ENCODE results near the gene SETD1B. TPM values are rescaled to one million over a fixed set of nuclear protein-coding genes. Genes with fewer than 3 reads are reported as not detected.

The SETD1B gene
- total RNA-seq, 1 donor from 2014 or later = 25.9 TPM

DNA sequence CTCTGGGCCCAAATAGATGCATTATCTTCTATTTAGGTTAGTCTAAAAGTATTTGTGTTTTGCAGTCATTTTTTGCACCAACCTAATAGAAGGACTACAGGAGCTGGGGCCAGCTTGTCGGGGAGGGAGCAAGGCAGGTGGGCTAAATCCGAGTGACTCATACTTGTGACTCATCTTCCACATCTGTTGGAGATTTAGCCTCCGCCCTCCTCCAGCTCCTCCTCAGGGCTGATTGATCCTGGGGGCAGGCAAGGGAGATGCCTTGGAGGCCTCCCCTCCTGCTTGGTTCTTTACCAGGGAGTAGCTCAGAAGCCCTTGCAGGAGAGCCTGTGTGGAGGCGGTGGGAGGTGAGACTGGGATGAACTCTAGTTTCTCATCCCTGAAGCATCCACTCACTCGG, 38.2 kb upstream of the SETD1B start:
- Mint-ChIP-seq H3K9me3 (no peaks in the 10 kb centered on the region), H3K27me3 (ENCODE audit: low read depth) (no peaks in the 10 kb centered on the region), H3K36me3 (ENCODE audit: low read depth) (peaks cover 3% of the 10 kb centered on the region), H3K4me3 (no peak overlapping the region), H3K27ac (ENCODE audit: unreplicated experiment) (no peak overlapping the region), H3K4me1 (peaks cover 15% of the 10 kb centered on the region)
- TF ChIP-seq, protein P1, sequence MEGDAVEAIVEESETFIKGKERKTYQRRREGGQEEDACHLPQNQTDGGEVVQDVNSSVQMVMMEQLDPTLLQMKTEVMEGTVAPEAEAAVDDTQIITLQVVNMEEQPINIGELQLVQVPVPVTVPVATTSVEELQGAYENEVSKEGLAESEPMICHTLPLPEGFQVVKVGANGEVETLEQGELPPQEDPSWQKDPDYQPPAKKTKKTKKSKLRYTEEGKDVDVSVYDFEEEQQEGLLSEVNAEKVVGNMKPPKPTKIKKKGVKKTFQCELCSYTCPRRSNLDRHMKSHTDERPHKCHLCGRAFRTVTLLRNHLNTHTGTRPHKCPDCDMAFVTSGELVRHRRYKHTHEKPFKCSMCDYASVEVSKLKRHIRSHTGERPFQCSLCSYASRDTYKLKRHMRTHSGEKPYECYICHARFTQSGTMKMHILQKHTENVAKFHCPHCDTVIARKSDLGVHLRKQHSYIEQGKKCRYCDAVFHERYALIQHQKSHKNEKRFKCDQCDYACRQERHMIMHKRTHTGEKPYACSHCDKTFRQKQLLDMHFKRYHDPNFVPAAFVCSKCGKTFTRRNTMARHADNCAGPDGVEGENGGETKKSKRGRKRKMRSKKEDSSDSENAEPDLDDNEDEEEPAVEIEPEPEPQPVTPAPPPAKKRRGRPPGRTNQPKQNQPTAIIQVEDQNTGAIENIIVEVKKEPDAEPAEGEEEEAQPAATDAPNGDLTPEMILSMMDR (conservative IDR thresholded peaks at IDR 0.05) = no peak
- DNase-seq (ENCODE audit: low read depth, low spot score) = no peak

GRCh38 chr12:121766290-121767039, 37.3 kb upstream of the SETD1B start:
- Mint-ChIP-seq H3K27me3 (ENCODE audit: low read depth) (no peaks in the 10 kb centered on the region), H3K27ac (ENCODE audit: unreplicated experiment) (peak overlapping the region; percentile 43), H3K4me1 (peaks cover 14% of the 10 kb centered on the region), H3K9me3 (no peaks in the 10 kb centered on the region), H3K36me3 (ENCODE audit: low read depth) (peaks cover 3% of the 10 kb centered on the region), H3K4me3 (no peak overlapping the region)
- DNase-seq (ENCODE audit: low read depth, low spot score) = no peak
- TF ChIP-seq, protein P1 (conservative IDR thresholded peaks at IDR 0.05) = no peak

DNA sequence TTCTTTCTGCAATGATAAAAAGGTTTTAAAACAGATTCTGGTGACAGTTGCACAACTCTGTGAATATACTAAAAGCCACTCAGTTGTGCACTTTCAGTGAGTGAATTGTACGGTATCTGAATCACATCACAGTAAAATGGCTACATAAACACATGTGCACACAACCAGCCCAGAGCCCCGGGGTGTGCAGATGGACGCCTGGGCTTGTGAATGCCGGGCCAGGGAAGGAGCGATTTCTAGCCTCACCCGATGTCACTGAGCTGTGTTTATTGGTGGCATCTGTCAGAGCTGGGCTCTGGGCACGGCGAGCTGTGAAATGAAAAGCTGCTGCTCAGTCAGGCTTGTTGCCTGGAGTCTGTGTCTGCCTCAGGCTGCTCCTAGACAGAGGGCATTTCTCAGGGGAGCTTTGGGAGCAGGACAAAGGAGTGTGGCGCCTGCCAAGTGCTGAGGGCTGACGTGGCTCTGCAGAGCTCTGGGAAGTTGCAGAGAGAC, 36.2 kb upstream of the SETD1B start:
- H3K4me3 Mint-ChIP-seq = no peak overlapping the region
- H3K4me1 Mint-ChIP-seq = peaks cover 3% of the 10 kb centered on the region
- no peaks in the 10 kb centered on the region for H3K36me3 Mint-ChIP-seq (ENCODE audit: low read depth)
- DNase-seq (ENCODE audit: low read depth, low spot score) = no peak
- no peaks in the 10 kb centered on the region for H3K27me3 Mint-ChIP-seq (ENCODE audit: low read depth)
- no peaks in the 10 kb centered on the region for H3K9me3 Mint-ChIP-seq
- H3K27ac Mint-ChIP-seq (ENCODE audit: unreplicated experiment) = peak overlapping the region; percentile 78
- TF ChIP-seq, protein P1 (conservative IDR thresholded peaks at IDR 0.05) = no peak

GRCh38 chr12:121769297-121769830, 34.4 kb upstream of the SETD1B start:
- Mint-ChIP-seq H3K36me3 (ENCODE audit: low read depth) (no peaks in the 10 kb centered on the region), H3K27me3 (ENCODE audit: low read depth) (no peaks in the 10 kb centered on the region), H3K4me3 (no peak overlapping the region), H3K4me1 (peaks cover 3% of the 10 kb centered on the region), H3K9me3 (no peaks in the 10 kb centered on the region), H3K27ac (ENCODE audit: unreplicated experiment) (no peak overlapping the region)
- TF ChIP-seq, protein P1 (conservative IDR thresholded peaks at IDR 0.05) = no peak
- DNase-seq (ENCODE audit: low read depth, low spot score) = no peak

DNA sequence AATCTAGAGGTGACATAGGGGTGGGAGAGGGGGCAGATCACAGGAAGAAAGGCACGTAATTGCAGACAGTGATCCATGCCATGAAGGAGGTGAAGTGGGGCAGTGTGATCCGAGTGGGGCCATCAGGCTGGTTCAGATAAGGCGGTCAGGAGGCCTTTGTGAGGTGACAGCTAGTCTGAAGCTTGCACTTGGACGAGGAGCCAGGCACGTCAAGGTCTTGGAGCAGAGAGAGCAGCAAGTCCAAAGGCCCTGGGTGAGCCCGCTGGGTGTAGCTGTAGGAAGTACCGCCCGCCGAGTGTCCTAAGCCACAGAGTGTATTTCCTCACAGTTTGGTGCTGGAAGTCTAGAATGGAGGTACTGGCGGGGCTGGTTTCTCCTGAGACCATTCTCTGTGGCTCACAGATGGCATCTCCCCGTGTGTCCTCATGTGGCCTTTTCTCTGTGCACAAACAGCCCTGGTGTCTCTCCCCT, 33.9 kb upstream of the SETD1B start:
- no peak for DNase-seq (ENCODE audit: low read depth, low spot score)
- H3K4me3 Mint-ChIP-seq = no peak overlapping the region
- H3K4me1 Mint-ChIP-seq = peaks cover 3% of the 10 kb centered on the region
- no peaks in the 10 kb centered on the region for H3K27me3 Mint-ChIP-seq (ENCODE audit: low read depth)
- TF ChIP-seq, protein P1 (conservative IDR thresholded peaks at IDR 0.05) = no peak
- H3K36me3 Mint-ChIP-seq (ENCODE audit: low read depth) = no peaks in the 10 kb centered on the region
- H3K27ac Mint-ChIP-seq (ENCODE audit: unreplicated experiment) = no peak overlapping the region
- no peaks in the 10 kb centered on the region for H3K9me3 Mint-ChIP-seq

All from neural crest cell (in vitro differentiated cells).